Measurements from ENCODE around the gene CYTH4.

DNA sequence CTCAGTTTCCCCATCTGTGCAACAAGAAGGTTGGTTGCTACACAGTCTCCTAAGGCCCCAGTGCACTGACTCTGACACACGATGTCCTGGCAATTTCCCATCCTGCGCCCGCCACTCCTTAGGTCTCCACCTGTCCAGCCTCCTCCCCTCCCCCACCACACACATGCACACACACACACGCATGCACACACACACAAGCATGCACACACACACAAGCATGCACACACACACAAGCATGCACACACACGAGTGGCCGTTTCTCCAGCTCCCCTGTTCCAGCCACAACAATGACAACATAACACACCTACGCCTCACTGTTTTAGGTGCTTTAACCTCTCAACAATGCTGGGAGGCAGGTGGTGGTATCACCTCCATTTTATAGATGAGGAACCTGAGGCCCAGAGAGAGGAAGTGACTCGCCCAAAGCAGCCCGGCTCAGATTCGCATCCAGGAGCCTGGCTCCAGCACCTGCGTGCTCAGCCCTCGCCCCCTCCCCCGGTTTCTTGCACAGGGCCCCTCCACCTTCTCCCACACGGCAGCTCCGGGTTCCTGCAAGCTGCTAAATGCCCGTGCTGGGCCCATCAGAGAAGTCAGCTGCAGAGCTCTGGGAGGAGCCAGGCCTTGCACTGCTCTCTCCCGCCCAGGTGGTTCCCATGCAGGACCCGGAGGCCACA, 13.0 kb downstream of the CYTH4 start:
- TF ChIP-seq, protein P1, sequence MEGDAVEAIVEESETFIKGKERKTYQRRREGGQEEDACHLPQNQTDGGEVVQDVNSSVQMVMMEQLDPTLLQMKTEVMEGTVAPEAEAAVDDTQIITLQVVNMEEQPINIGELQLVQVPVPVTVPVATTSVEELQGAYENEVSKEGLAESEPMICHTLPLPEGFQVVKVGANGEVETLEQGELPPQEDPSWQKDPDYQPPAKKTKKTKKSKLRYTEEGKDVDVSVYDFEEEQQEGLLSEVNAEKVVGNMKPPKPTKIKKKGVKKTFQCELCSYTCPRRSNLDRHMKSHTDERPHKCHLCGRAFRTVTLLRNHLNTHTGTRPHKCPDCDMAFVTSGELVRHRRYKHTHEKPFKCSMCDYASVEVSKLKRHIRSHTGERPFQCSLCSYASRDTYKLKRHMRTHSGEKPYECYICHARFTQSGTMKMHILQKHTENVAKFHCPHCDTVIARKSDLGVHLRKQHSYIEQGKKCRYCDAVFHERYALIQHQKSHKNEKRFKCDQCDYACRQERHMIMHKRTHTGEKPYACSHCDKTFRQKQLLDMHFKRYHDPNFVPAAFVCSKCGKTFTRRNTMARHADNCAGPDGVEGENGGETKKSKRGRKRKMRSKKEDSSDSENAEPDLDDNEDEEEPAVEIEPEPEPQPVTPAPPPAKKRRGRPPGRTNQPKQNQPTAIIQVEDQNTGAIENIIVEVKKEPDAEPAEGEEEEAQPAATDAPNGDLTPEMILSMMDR (IDR thresholded peaks at IDR 0.05): no peak
- TF ChIP-seq POLR2A (IDR thresholded peaks at IDR 0.05): no peak

Measured in uterus (tissue), 2 donors.